ENCODE data around the gene SLC5A2.

GRCh38 chr16:31508706-31509195 lies 25.8 kb downstream of the SLC5A2 start:
- TF ChIP-seq EP300 (IDR thresholded peaks at IDR 0.05; ENCODE audit: low read depth in 2 of 2, low read length in 2 of 2) (no peak), EP300 (CRISPR knock-in tag; IDR thresholded peaks at IDR 0.05; ENCODE audit: borderline replicate concordance) (no peak), ELF1 (CRISPR knock-in tag; IDR thresholded peaks at IDR 0.05) (no peak), EZH2 (conservative IDR thresholded peaks at IDR 0.05; ENCODE audit: low read depth, low read length) (no peak), ZFP36 (IDR thresholded peaks at IDR 0.05; ENCODE audit: borderline replicate concordance, low read depth, low read length, partially characterized antibody) (no peak), KAT2B (IDR thresholded peaks at IDR 0.05; ENCODE audit: borderline replicate concordance, low read depth, low read length) (no peak), CBX5 (CRISPR knock-in tag; IDR thresholded peaks at IDR 0.05; ENCODE audit: borderline replicate concordance) (no peak), ATF6 (CRISPR knock-in tag; conservative IDR thresholded peaks at IDR 0.05) (no peak)
